DMS153 (cell line): Measurements from ENCODE around the gene FREM1.

Source experiments
- DNase-seq: peaks from one replicate; lab custom pipeline; 2025; lab: John Stamatoyannopoulos, UW

FREM1 gene

GRCh38 chr9:14911046-14911445 lies 818 bp upstream of the FREM1 start:
- DNase-seq, result no peak

- DNase-seq, result no peak
Measured at GRCh38 chr9:14909601-14909960, 647 bp downstream of the FREM1 start.

- no peak for DNase-seq
Measured at GRCh38 chr9:14909181-14909580, 1.0 kb downstream of the FREM1 start.

- DNase-seq, result no peak
Measured at GRCh38 chr9:14908295-14909180, 1.7 kb downstream of the FREM1 start.

GRCh38 chr9:14907696-14908095 lies 2.5 kb downstream of the FREM1 start:
- DNase-seq, result no peak

GRCh38 chr9:14907360-14907685 lies 2.9 kb downstream of the FREM1 start:
- no peak for DNase-seq

GRCh38 chr9:14906644-14907359 lies 3.4 kb downstream of the FREM1 start:
- DNase-seq, result no peak

- DNase-seq, result no peak
Measured at GRCh38 chr9:14906000-14906399, 4.2 kb downstream of the FREM1 start.

- no peak for DNase-seq
Measured at GRCh38 chr9:14903040-14903439, 7.2 kb downstream of the FREM1 start.

- DNase-seq, result no peak
Measured at GRCh38 chr9:14902561-14902960, 7.7 kb downstream of the FREM1 start.

GRCh38 chr9:14899815-14900193 lies 10.4 kb downstream of the FREM1 start:
- no peak for DNase-seq

GRCh38 chr9:14899042-14899814 lies 11.0 kb downstream of the FREM1 start:
- no peak for DNase-seq

- no peak for DNase-seq
Measured at GRCh38 chr9:14895806-14896205, 14.4 kb downstream of the FREM1 start.

GRCh38 chr9:14893280-14893679 lies 16.9 kb downstream of the FREM1 start:
- DNase-seq, result no peak

- DNase-seq, result no peak
Measured at GRCh38 chr9:14891332-14891731, 18.9 kb downstream of the FREM1 start.

GRCh38 chr9:14889451-14889850 lies 20.8 kb downstream of the FREM1 start:
- DNase-seq, result no peak

GRCh38 chr9:14888875-14889274 lies 21.4 kb downstream of the FREM1 start:
- DNase-seq, result no peak

GRCh38 chr9:14888272-14888671 lies 22.0 kb downstream of the FREM1 start:
- DNase-seq, result no peak

GRCh38 chr9:14887149-14887548 lies 23.1 kb downstream of the FREM1 start:
- no peak for DNase-seq

GRCh38 chr9:14883310-14883944 lies 26.8 kb downstream of the FREM1 start:
- no peak for DNase-seq

- DNase-seq, result no peak
Measured at GRCh38 chr9:14882090-14882489, 28.1 kb downstream of the FREM1 start.

GRCh38 chr9:14881006-14881405 lies 29.2 kb downstream of the FREM1 start:
- no peak for DNase-seq
